Tibial artery (tissue), 4 donors: Measurements from ENCODE around the gene SWT1.

Experiments used
- DNase-seq, 2 donors: peaks; one replicate each; pipeline ENCODE4 v3.0.0-alpha.2; 2019
- H3K27ac ChIP-seq, 2 donors: fragments of 200-600 bp; sonication (generic) in 1 of 2; 1 replicate in 1 of 2; 2 replicates in 1 of 2; pipeline ENCODE4 v1.5.1; 2018 to 2019; ENCODE audit warnings: mild to moderate bottlenecking in 1 of 2
- H3K27me3 ChIP-seq, 2 donors: fragments of 200-600 bp; sonication (generic) in 1 of 2; one replicate each; pipeline versions ENCODE4 v1.5.1 to v1.6.0; 2016 to 2019
- H3K36me3 ChIP-seq, 3 donors: fragments of 200-600 bp; sonication (generic) in 2 of 3; one replicate each; pipeline ENCODE4 v1.5.1; 2016 to 2019; ENCODE audit warnings: mild to moderate bottlenecking in 2 of 3
- H3K4me1 ChIP-seq, 4 donors: fragments of 200-600 bp; sonication (generic) in 2 of 4; 1 replicate in 3 of 4; 2 replicates in 1 of 4; pipeline ENCODE4 v1.5.1; 2016 to 2019
- H3K4me3 ChIP-seq, 2 donors: fragments of 200-600 bp; sonication (generic) in 1 of 2; 1 replicate in 1 of 2; 2 replicates in 1 of 2; pipeline ENCODE4 v1.5.1; 2018 to 2019; ENCODE audit warnings: mild to moderate bottlenecking in 2 of 2
- H3K9me3 ChIP-seq, 3 donors: fragments of 200-600 bp; sonication (generic) in 1 of 3; one replicate each; pipeline ENCODE4 v1.5.1; 2016 to 2019
- intact Hi-C: fragments of 100-400 bp; cut with DNase I; formaldehyde crosslinking; loops from one replicate; pipeline ENCODE4 v1.15.0; 2023; ENCODE audit warnings: low total_unique reads
- TF ChIP-seq, protein P1 (sequence below), 2 experiments: fragments of 200-600 bp in 1 of 2; fragments of 450-650 bp in 1 of 2; IDR thresholded peaks; one replicate each; pipeline ENCODE4 v1.5.1; 2017 to 2019; ENCODE audit warnings: antibody characterized with exemption in 2 of 2, mild to moderate bottlenecking in 1 of 2, moderate library complexity in 1 of 2

The SWT1 gene

DNA sequence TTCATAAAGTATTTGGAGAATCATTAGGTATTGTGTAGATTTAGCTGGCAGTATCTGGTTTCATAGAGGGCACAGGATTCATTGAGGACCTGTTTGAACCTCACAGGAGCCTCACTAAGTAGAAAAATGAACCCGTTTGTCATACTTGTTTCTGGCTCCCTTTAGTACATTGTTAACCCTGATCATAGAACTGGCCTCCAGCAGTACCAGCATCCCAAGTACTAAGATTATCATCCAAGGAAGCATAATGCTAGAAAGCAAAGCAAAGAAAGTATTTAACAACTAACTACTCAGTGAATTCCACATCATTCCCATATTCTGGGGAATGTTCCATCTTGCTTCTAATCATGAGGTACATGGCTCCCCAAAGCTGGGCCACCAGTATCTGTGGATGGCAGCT lies 105.2 kb downstream of the SWT1 start:
- TF ChIP-seq, protein P1, sequence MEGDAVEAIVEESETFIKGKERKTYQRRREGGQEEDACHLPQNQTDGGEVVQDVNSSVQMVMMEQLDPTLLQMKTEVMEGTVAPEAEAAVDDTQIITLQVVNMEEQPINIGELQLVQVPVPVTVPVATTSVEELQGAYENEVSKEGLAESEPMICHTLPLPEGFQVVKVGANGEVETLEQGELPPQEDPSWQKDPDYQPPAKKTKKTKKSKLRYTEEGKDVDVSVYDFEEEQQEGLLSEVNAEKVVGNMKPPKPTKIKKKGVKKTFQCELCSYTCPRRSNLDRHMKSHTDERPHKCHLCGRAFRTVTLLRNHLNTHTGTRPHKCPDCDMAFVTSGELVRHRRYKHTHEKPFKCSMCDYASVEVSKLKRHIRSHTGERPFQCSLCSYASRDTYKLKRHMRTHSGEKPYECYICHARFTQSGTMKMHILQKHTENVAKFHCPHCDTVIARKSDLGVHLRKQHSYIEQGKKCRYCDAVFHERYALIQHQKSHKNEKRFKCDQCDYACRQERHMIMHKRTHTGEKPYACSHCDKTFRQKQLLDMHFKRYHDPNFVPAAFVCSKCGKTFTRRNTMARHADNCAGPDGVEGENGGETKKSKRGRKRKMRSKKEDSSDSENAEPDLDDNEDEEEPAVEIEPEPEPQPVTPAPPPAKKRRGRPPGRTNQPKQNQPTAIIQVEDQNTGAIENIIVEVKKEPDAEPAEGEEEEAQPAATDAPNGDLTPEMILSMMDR (IDR thresholded peaks at IDR 0.05): no peak
- peaks cover 0 to 15% (median 0%) of the 10 kb centered on the region in 4 donors for H3K4me1 ChIP-seq
- intact Hi-C loops: no loop called here
- H3K27ac ChIP-seq: no peak overlapping the region
- peaks cover 0 to 1% (median 0%) of the 10 kb centered on the region in 3 donors for H3K36me3 ChIP-seq
- no peaks in the 10 kb centered on the region for H3K27me3 ChIP-seq
- no peaks in the 10 kb centered on the region for H3K9me3 ChIP-seq
- no peak overlapping the region for H3K4me3 ChIP-seq
- DNase-seq: no peak

DNA sequence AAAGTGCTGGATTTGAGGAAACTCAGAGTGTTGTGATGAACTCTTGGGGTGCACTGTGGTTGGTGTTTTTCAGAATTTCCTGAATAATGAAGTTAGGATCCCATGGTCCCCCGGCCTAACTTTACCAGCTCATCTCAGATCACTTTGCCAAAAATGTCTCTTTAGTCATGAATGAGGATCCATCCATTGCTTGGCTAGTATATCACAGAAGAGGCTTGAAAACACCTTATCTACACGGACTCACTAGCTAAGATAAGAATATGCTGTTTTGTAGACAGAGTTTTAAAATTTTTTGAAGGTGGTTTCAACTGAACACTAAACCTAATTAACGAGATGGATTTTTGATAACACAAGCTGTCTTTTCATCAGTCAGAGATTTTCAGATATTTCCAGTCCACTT lies 106.3 kb downstream of the SWT1 start:
- TF ChIP-seq, protein P1 (IDR thresholded peaks at IDR 0.05): no peak
- peaks cover 0 to 3% (median 0%) of the 10 kb centered on the region in 3 donors for H3K36me3 ChIP-seq
- no peaks in the 10 kb centered on the region for H3K27me3 ChIP-seq
- no peak for DNase-seq
- peaks cover 0 to 15% (median 0%) of the 10 kb centered on the region in 4 donors for H3K4me1 ChIP-seq
- no peaks in the 10 kb centered on the region for H3K9me3 ChIP-seq
- H3K27ac ChIP-seq: no peak overlapping the region
- intact Hi-C loops: no loop called here
- H3K4me3 ChIP-seq: no peak overlapping the region

DNA sequence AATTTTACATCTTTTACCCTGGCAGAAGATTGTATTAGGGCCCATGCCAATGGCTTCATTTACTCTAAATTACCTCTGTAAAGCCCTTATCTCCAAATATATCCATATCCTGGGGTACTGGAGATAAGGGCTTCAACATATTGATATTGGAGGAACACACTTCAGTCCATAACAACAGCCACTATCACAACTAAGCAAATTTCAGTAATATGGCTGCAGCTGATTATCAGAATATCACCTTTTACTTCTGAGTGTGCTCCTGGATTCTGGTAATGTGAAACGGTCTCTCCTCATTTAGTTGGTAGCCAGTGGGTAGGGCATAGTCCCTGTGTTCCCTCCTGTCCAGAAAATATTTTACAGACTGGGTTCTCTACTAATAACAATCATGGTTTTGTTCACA lies 106.8 kb downstream of the SWT1 start:
- Histone ChIP-seq H3K4me3 (no peak overlapping the region), H3K4me1 (peaks cover 0 to 15% (median 0%) of the 10 kb centered on the region in 4 donors), H3K27me3 (no peaks in the 10 kb centered on the region), H3K27ac (no peak overlapping the region), H3K9me3 (no peaks in the 10 kb centered on the region), H3K36me3 (peaks cover 0 to 3% (median 0%) of the 10 kb centered on the region in 3 donors)
- DNase-seq: no peak
- TF ChIP-seq, protein P1 (IDR thresholded peaks at IDR 0.05): no peak
- intact Hi-C loops: no loop called here

DNA sequence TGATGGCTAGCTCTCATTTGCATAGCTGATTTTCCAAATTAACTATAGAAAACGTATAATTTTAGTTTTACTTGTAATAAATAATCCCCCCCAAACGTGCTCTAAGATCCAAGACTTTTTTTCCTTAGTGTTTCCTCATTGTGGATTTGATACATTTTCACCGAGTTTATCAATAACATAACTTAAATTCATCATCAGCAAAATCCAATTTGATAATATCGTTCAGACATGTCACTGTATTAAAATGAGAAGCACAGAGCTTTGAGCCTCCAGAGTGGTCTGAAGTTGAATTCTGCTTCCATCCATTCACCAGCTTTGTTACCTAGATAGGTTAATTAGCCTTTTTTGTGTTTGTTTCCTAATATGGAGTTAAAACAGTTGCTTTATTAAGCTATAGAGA lies 108.3 kb downstream of the SWT1 start:
- no peaks in the 10 kb centered on the region for H3K27me3 ChIP-seq
- no peaks in the 10 kb centered on the region for H3K9me3 ChIP-seq
- peaks cover 0 to 3% (median 0%) of the 10 kb centered on the region in 3 donors for H3K36me3 ChIP-seq
- peaks cover 0 to 2% (median 0%) of the 10 kb centered on the region in 4 donors for H3K4me1 ChIP-seq
- no peak overlapping the region for H3K4me3 ChIP-seq
- DNase-seq: no peak
- intact Hi-C loops: no loop called here
- TF ChIP-seq, protein P1 (IDR thresholded peaks at IDR 0.05): no peak
- no peak overlapping the region for H3K27ac ChIP-seq

DNA sequence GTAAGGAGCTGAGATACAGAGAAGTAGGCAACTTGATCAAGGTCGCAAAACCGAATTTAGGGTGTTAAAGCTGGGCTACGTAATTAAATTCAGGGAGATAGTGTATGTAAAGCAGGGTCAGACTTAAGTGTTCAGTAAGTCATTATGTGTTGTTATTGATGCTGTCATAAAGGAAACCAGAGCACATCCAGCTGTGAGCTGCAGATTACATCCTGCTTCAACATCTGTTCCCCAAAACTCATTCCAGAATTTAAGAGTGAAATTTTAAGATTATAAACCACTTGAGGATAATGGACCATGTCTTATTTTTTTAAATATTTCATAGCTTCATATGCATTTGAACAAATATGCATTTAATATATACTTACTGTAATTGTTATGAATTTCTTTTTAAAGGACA lies 110.3 kb downstream of the SWT1 start:
- intact Hi-C loops: no loop called here
- Histone ChIP-seq H3K4me3 (no peak overlapping the region), H3K36me3 (peaks cover 0 to 3% (median 0%) of the 10 kb centered on the region in 3 donors)

More for the DNA sequence above, 110.3 kb downstream of the SWT1 start:
- Histone ChIP-seq H3K9me3 (no peaks in the 10 kb centered on the region), H3K27me3 (no peaks in the 10 kb centered on the region), H3K4me1 (no peaks in the 10 kb centered on the region), H3K27ac (no peak overlapping the region)
- no peak for DNase-seq
- TF ChIP-seq, protein P1 (IDR thresholded peaks at IDR 0.05): no peak
